ENCODE data around the gene PPARD.

The PPARD gene

GRCh38 chr6:35463292-35463691, 120.9 kb downstream of the PPARD start:
- no peaks in the 10 kb centered on the region for H3K27me3 Mint-ChIP-seq
- no peak overlapping the region for H3K27ac Mint-ChIP-seq
- H3K36me3 Mint-ChIP-seq, result peaks cover 10% of the 10 kb centered on the region
- peaks cover 8% of the 10 kb centered on the region for H3K4me1 Mint-ChIP-seq (ENCODE audit: low read depth)
- no peak overlapping the region for H3K4me3 Mint-ChIP-seq
- no peaks in the 10 kb centered on the region for H3K9me3 Mint-ChIP-seq (ENCODE audit: low read depth)

GRCh38 chr6:35465646-35466045, 123.3 kb downstream of the PPARD start:
- no peaks in the 10 kb centered on the region for H3K9me3 Mint-ChIP-seq (ENCODE audit: low read depth)
- H3K36me3 Mint-ChIP-seq, result peaks cover 19% of the 10 kb centered on the region
- H3K27me3 Mint-ChIP-seq, result no peaks in the 10 kb centered on the region
- no peak overlapping the region for H3K4me3 Mint-ChIP-seq
- H3K4me1 Mint-ChIP-seq (ENCODE audit: low read depth), result peaks cover 18% of the 10 kb centered on the region
- no peak overlapping the region for H3K27ac Mint-ChIP-seq

- H3K27me3 Mint-ChIP-seq, result no peaks in the 10 kb centered on the region
- no peaks in the 10 kb centered on the region for H3K9me3 Mint-ChIP-seq (ENCODE audit: low read depth)
- peaks cover 32% of the 10 kb centered on the region for H3K4me1 Mint-ChIP-seq (ENCODE audit: low read depth)
- H3K27ac Mint-ChIP-seq, result peak within 1 kb of the TSS; percentile 97
- peak within 1 kb of the TSS; percentile 99 for H3K4me3 Mint-ChIP-seq
- H3K36me3 Mint-ChIP-seq, result peaks cover 22% of the 10 kb centered on the region
Observed at GRCh38 chr6:35468181-35468979, 126.0 kb downstream of the PPARD start, which contains the start of gene RPL10A. RPL10A (plus strand) TSS chr6:35468401; CDS start chr6:35468435, 34 bp downstream.

- peak overlapping the region; percentile 97 for H3K27ac Mint-ChIP-seq
- H3K4me1 Mint-ChIP-seq (ENCODE audit: low read depth), result peaks cover 31% of the 10 kb centered on the region
- peaks cover 19% of the 10 kb centered on the region for H3K36me3 Mint-ChIP-seq
- H3K4me3 Mint-ChIP-seq, result peak overlapping the region; percentile 99
- no peaks in the 10 kb centered on the region for H3K27me3 Mint-ChIP-seq
- no peaks in the 10 kb centered on the region for H3K9me3 Mint-ChIP-seq (ENCODE audit: low read depth)
Observed at GRCh38 chr6:35468980-35469750, 126.8 kb downstream of the PPARD start.

- Mint-ChIP-seq H3K9me3 (ENCODE audit: low read depth) (no peaks in the 10 kb centered on the region), H3K27me3 (no peaks in the 10 kb centered on the region), H3K4me3 (peak overlapping the region; percentile 99), H3K36me3 (peaks cover 19% of the 10 kb centered on the region), H3K27ac (peak overlapping the region; percentile 97), H3K4me1 (ENCODE audit: low read depth) (peaks cover 31% of the 10 kb centered on the region)
Observed at GRCh38 chr6:35469751-35470662, 127.6 kb downstream of the PPARD start.

GRCh38 chr6:35470663-35471120, 128.3 kb downstream of the PPARD start:
- H3K9me3 Mint-ChIP-seq (ENCODE audit: low read depth), result no peaks in the 10 kb centered on the region
- H3K27me3 Mint-ChIP-seq, result no peaks in the 10 kb centered on the region
- peak overlapping the region; percentile 99 for H3K4me3 Mint-ChIP-seq
- H3K4me1 Mint-ChIP-seq (ENCODE audit: low read depth), result peaks cover 31% of the 10 kb centered on the region
- peaks cover 19% of the 10 kb centered on the region for H3K36me3 Mint-ChIP-seq
- H3K27ac Mint-ChIP-seq, result peak overlapping the region; percentile 97

GRCh38 chr6:35471836-35472345, 129.5 kb downstream of the PPARD start:
- H3K9me3 Mint-ChIP-seq (ENCODE audit: low read depth), result no peaks in the 10 kb centered on the region
- no peaks in the 10 kb centered on the region for H3K27me3 Mint-ChIP-seq
- peak overlapping the region; percentile 70 for H3K27ac Mint-ChIP-seq
- peaks cover 31% of the 10 kb centered on the region for H3K4me1 Mint-ChIP-seq (ENCODE audit: low read depth)
- peak overlapping the region; percentile 99 for H3K4me3 Mint-ChIP-seq
- H3K36me3 Mint-ChIP-seq, result peaks cover 19% of the 10 kb centered on the region

- H3K4me1 Mint-ChIP-seq (ENCODE audit: low read depth), result peaks cover 23% of the 10 kb centered on the region
- H3K4me3 Mint-ChIP-seq, result no peak overlapping the region
- H3K27me3 Mint-ChIP-seq, result no peaks in the 10 kb centered on the region
- peak overlapping the region; percentile 54 for H3K27ac Mint-ChIP-seq
- peaks cover 19% of the 10 kb centered on the region for H3K36me3 Mint-ChIP-seq
- no peaks in the 10 kb centered on the region for H3K9me3 Mint-ChIP-seq (ENCODE audit: low read depth)
Observed at GRCh38 chr6:35473075-35473849, 130.9 kb downstream of the PPARD start.

- Mint-ChIP-seq H3K27me3 (no peaks in the 10 kb centered on the region), H3K9me3 (ENCODE audit: low read depth) (no peaks in the 10 kb centered on the region), H3K27ac (peak overlapping the region; percentile 34), H3K4me3 (no peak overlapping the region), H3K4me1 (ENCODE audit: low read depth) (peaks cover 23% of the 10 kb centered on the region), H3K36me3 (peaks cover 19% of the 10 kb centered on the region)
Observed at GRCh38 chr6:35473850-35474130, 131.4 kb downstream of the PPARD start.

- Mint-ChIP-seq H3K4me3 (no peak overlapping the region), H3K27me3 (no peaks in the 10 kb centered on the region), H3K27ac (peak overlapping the region; percentile 41), H3K4me1 (ENCODE audit: low read depth) (peaks cover 23% of the 10 kb centered on the region), H3K36me3 (peaks cover 17% of the 10 kb centered on the region), H3K9me3 (ENCODE audit: low read depth) (no peaks in the 10 kb centered on the region)
Observed at GRCh38 chr6:35474131-35474941, 132.0 kb downstream of the PPARD start.

GRCh38 chr6:35474942-35475570, 132.7 kb downstream of the PPARD start:
- Mint-ChIP-seq H3K9me3 (ENCODE audit: low read depth) (no peaks in the 10 kb centered on the region), H3K27ac (peak overlapping the region; percentile 41), H3K27me3 (no peaks in the 10 kb centered on the region), H3K4me3 (no peak overlapping the region), H3K4me1 (ENCODE audit: low read depth) (peaks cover 18% of the 10 kb centered on the region), H3K36me3 (peaks cover 10% of the 10 kb centered on the region)

GRCh38 chr6:35475573-35475972, 133.2 kb downstream of the PPARD start:
- Mint-ChIP-seq H3K27ac (no peak overlapping the region), H3K9me3 (ENCODE audit: low read depth) (no peaks in the 10 kb centered on the region), H3K27me3 (no peaks in the 10 kb centered on the region), H3K4me1 (ENCODE audit: low read depth) (peaks cover 14% of the 10 kb centered on the region), H3K36me3 (peaks cover 6% of the 10 kb centered on the region), H3K4me3 (no peak overlapping the region)

GRCh38 chr6:35476004-35476403, 133.6 kb downstream of the PPARD start:
- Mint-ChIP-seq H3K9me3 (ENCODE audit: low read depth) (no peaks in the 10 kb centered on the region), H3K27ac (no peak overlapping the region), H3K4me3 (no peak overlapping the region), H3K4me1 (ENCODE audit: low read depth) (peaks cover 10% of the 10 kb centered on the region), H3K27me3 (no peaks in the 10 kb centered on the region), H3K36me3 (peaks cover 3% of the 10 kb centered on the region)

Data from activated naive CD8-positive, alpha-beta T cell (primary cell).